WTC11 (cell line): Measurements from ENCODE around the gene DERL2. TPM values are rescaled to one million over a fixed set of nuclear protein-coding genes. Genes with fewer than 3 reads are reported as not detected.

Source experiments
- ATAC-seq: fragments of 200-7000 bp; cut with Tn5 transposase; 2 replicates; pipeline ENCODE4 v1.10.0; 2021; ENCODE audit warnings: mild to moderate bottlenecking, moderate library complexity
- CTCF ChIA-PET: fragments of 300-600 bp; sonication (Branson Sonifier 250); formaldehyde crosslinking; loops from one replicate; lab custom pipeline; 2021; ENCODE audit warnings: antibody characterized with exemption; lab: Charles Lee
- POLR2A ChIA-PET: fragments of 350-600 bp; sonication (Branson Sonifier 250); formaldehyde crosslinking; loops from one replicate; lab custom pipeline; 2021; ENCODE audit warnings: antibody characterized with exemption; lab: Charles Lee
- DNase-seq: peaks from one replicate; pipeline ENCODE4 v3.0.0; 2021; ENCODE audit warnings: low spot score
- H3K27ac Mint-ChIP-seq: 2 replicates; pipeline ENCODE4 v1.8.0; 2021; ENCODE audit warnings: mixed read lengths
- H3K27me3 Mint-ChIP-seq: 2 replicates; pipeline ENCODE4 v1.8.0; 2021; ENCODE audit warnings: low read depth, mild to moderate bottlenecking, moderate library complexity, mixed read lengths
- H3K36me3 Mint-ChIP-seq: 2 replicates; pipeline ENCODE4 v1.8.0; 2021; ENCODE audit warnings: mixed read lengths
- H3K4me1 Mint-ChIP-seq: 2 replicates; pipeline ENCODE4 v1.8.0; 2022; ENCODE audit warnings: mixed read lengths
- H3K4me3 Mint-ChIP-seq: 2 replicates; pipeline ENCODE4 v1.8.0; 2021; ENCODE audit warnings: mild to moderate bottlenecking, moderate library complexity, mixed read lengths
- H3K9me3 Mint-ChIP-seq: 2 replicates; pipeline ENCODE4 v1.8.0; 2021; ENCODE audit warnings: mixed read lengths
- E2F4 ChIP-seq: sonication (generic); formaldehyde crosslinking; IDR thresholded peaks from 2 replicates; pipeline ENCODE4 v1.8.1; 2022; ENCODE audit warnings: low read depth, mild to moderate bottlenecking, moderate library complexity, missing genetic modification reagents, borderline replicate concordance
- ELF4 ChIP-seq: sonication (generic); formaldehyde crosslinking; IDR thresholded peaks from 2 replicates; pipeline ENCODE4 v1.8.1; 2022; ENCODE audit warnings: low read depth, mild to moderate bottlenecking, moderate library complexity, missing genetic modification reagents
- EMX1 ChIP-seq: fragments of 250-450 bp; sonication (Bioruptor Pico); IDR thresholded peaks from 2 replicates; pipeline ENCODE4 v1.8.0; 2021; ENCODE audit warnings: mild to moderate bottlenecking
- GABPB1 ChIP-seq: sonication (generic); formaldehyde crosslinking; IDR thresholded peaks from 2 replicates; pipeline ENCODE4 v1.8.1; 2023; ENCODE audit warnings: mild to moderate bottlenecking, missing genetic modification reagents
- GRHL2 ChIP-seq: fragments of 250-450 bp; sonication (Bioruptor Pico); IDR thresholded peaks from 2 replicates; pipeline ENCODE4 v1.8.0; 2022; ENCODE audit warnings: mild to moderate bottlenecking, moderate library complexity; ENCODE audit not compliant: insufficient replicate concordance, severe bottlenecking
- NFATC4 ChIP-seq: fragments of 250-450 bp; sonication (Bioruptor Pico); IDR thresholded peaks from 2 replicates; pipeline ENCODE4 v1.9.0; 2021; ENCODE audit warnings: mild to moderate bottlenecking
- NFE2L1 ChIP-seq: sonication (generic); formaldehyde crosslinking; IDR thresholded peaks from 2 replicates; pipeline ENCODE4 v1.8.1; 2023; ENCODE audit warnings: missing genetic modification reagents
- NR2C2 ChIP-seq: sonication (generic); formaldehyde crosslinking; IDR thresholded peaks from 2 replicates; pipeline ENCODE4 v1.8.0; 2022; ENCODE audit warnings: mild to moderate bottlenecking, missing genetic modification reagents
- SOX15 ChIP-seq: fragments of 250-450 bp; sonication (Bioruptor Pico); IDR thresholded peaks from 2 replicates; pipeline ENCODE4 v1.9.0; 2021; ENCODE audit warnings: mild to moderate bottlenecking
- TP53 ChIP-seq: sonication (generic); formaldehyde crosslinking; IDR thresholded peaks from 2 replicates; pipeline ENCODE4 v1.8.1; 2023; ENCODE audit warnings: mild to moderate bottlenecking, missing genetic modification reagents
- USF2 ChIP-seq: sonication (generic); formaldehyde crosslinking; IDR thresholded peaks from 2 replicates; pipeline ENCODE4 v1.8.1; 2023; ENCODE audit warnings: mild to moderate bottlenecking, missing genetic modification reagents, moderate library complexity
- ZBTB43 ChIP-seq: sonication (generic); formaldehyde crosslinking; IDR thresholded peaks from 2 replicates; pipeline ENCODE4 v1.8.1; 2023; ENCODE audit warnings: mild to moderate bottlenecking, missing genetic modification reagents
- ZMAT4 ChIP-seq: fragments of 250-450 bp; sonication (Bioruptor Pico); IDR thresholded peaks from 2 replicates; pipeline ENCODE4 v1.9.0; 2021; ENCODE audit warnings: mild to moderate bottlenecking
- ZNF138 ChIP-seq: sonication (generic); formaldehyde crosslinking; conservative IDR thresholded peaks from 2 replicates; pipeline ENCODE4 v1.8.1; 2022; ENCODE audit warnings: mild to moderate bottlenecking, moderate library complexity, missing genetic modification reagents
- ZNF219 ChIP-seq: sonication (generic); formaldehyde crosslinking; IDR thresholded peaks from 2 replicates; pipeline ENCODE4 v1.8.0; 2023; ENCODE audit warnings: missing genetic modification reagents, mild to moderate bottlenecking, borderline replicate concordance
- ZNF281 ChIP-seq: sonication (generic); formaldehyde crosslinking; IDR thresholded peaks from 2 replicates; pipeline ENCODE4 v1.8.0; 2023; ENCODE audit warnings: mild to moderate bottlenecking, missing genetic modification reagents
- ZNF423 ChIP-seq: fragments of 250-450 bp; sonication (Bioruptor Pico); IDR thresholded peaks from 2 replicates; pipeline ENCODE4 v2.1.2; 2022; ENCODE audit warnings: mild to moderate bottlenecking, moderate library complexity
- ZNF425 ChIP-seq: fragments of 250-450 bp; sonication (Bioruptor Pico); conservative IDR thresholded peaks from 2 replicates; pipeline ENCODE4 v1.9.0; 2021; ENCODE audit warnings: mild to moderate bottlenecking
- ZNF512 ChIP-seq: sonication (generic); formaldehyde crosslinking; IDR thresholded peaks from 2 replicates; pipeline ENCODE4 v1.8.1; 2022; ENCODE audit warnings: missing genetic modification reagents, borderline replicate concordance
- total RNA-seq: library from RNA; stranded (reverse); gene quantifications from 3 replicates; pipeline ENCODE4 v1.2.3, GENCODE V29; 2021

The DERL2 gene
- total RNA-seq, 1 experiment from 2014 or later, result 47.1 TPM

GRCh38 chr17:5467416-5467815 lies 18.6 kb downstream of the DERL2 start (continued):
- no peak for TF ChIP-seq GRHL2 (CRISPR knock-in tag)
- no peak for TF ChIP-seq ZMAT4 (CRISPR knock-in tag)
- TF ChIP-seq ZNF512 (CRISPR knock-in tag), result no peak
- TF ChIP-seq ZNF423 (CRISPR knock-in tag), result no peak
- TF ChIP-seq, all 79 proteins: peak for 0

GRCh38 chr17:5466295-5466694 lies 19.7 kb downstream of the DERL2 start:
- H3K4me3 Mint-ChIP-seq, result peak overlapping the region; percentile 89
- ChIA-PET POLR2A (no interaction called here), CTCF (interaction anchor here (2.0 kb wide), 1 partner anchor 27 kb away, joined by 5 read pairs; the partner anchor contains the start of gene C1QBP)
- peaks cover 19% of the 10 kb centered on the region for H3K36me3 Mint-ChIP-seq
- H3K27ac Mint-ChIP-seq, result peak overlapping the region; percentile 61; the same call in 1 of the 2 replicates
- no peak for DNase-seq
- ATAC-seq, result no peak
- no peak for TF ChIP-seq ELF4 (CRISPR knock-in tag)
- no peak for TF ChIP-seq ZNF425 (CRISPR knock-in tag)
- TF ChIP-seq ZNF138, result no peak
- H3K4me1 Mint-ChIP-seq, result peaks cover 23% of the 10 kb centered on the region
- H3K9me3 Mint-ChIP-seq, result no peaks in the 10 kb centered on the region
- H3K27me3 Mint-ChIP-seq, result no peaks in the 10 kb centered on the region

- POLR2A ChIA-PET, result no interaction called here
- TF ChIP-seq NFATC4 (CRISPR knock-in tag) (no peak), ZNF281 (CRISPR knock-in tag) (no peak)
- Mint-ChIP-seq H3K4me3 (no peak overlapping the region), H3K36me3 (peaks cover 32% of the 10 kb centered on the region), H3K4me1 (peaks cover 23% of the 10 kb centered on the region), H3K27me3 (no peaks in the 10 kb centered on the region), H3K27ac (peak overlapping the region; percentile 75), H3K9me3 (no peaks in the 10 kb centered on the region)
- no peak for ATAC-seq
- CTCF ChIA-PET, result interaction anchor here (2.0 kb wide), 1 partner anchor 26 kb away, joined by 5 read pairs; the partner anchor contains the start of gene C1QBP
- DNase-seq, result no peak
Measured at GRCh38 chr17:5464717-5465507, 21.1 kb downstream of the DERL2 start.

GRCh38 chr17:5446786-5447185 lies 39.2 kb downstream of the DERL2 start:
- DNase-seq, result no peak
- H3K4me1 Mint-ChIP-seq, result no peaks in the 10 kb centered on the region
- ChIA-PET CTCF (interaction anchor here (2.9 kb wide), 1 partner anchor 7 kb away, joined by 16 read pairs; the partner anchor contains the start of gene C1QBP), POLR2A (no interaction called here)
- H3K4me3 Mint-ChIP-seq, result no peak overlapping the region
- H3K27ac Mint-ChIP-seq, result no peak overlapping the region
- no peak for ATAC-seq
- no peaks in the 10 kb centered on the region for H3K27me3 Mint-ChIP-seq
- H3K36me3 Mint-ChIP-seq, result peaks cover 78% of the 10 kb centered on the region
- no peaks in the 10 kb centered on the region for H3K9me3 Mint-ChIP-seq
- TF ChIP-seq TP53 (CRISPR knock-in tag) (no peak), EMX1 (CRISPR knock-in tag) (no peak), E2F4 (no peak), GABPB1 (CRISPR knock-in tag) (no peak), SOX15 (CRISPR knock-in tag) (no peak), NFE2L1 (CRISPR knock-in tag) (no peak), ZBTB43 (CRISPR knock-in tag) (no peak), NR2C2 (CRISPR knock-in tag) (no peak), ZNF219 (CRISPR knock-in tag) (no peak), USF2 (no peak)
